GM18909 (cell line): ENCODE data around the gene ZNRF3.
"Not testable (repeated sequence)": the region's sequence is repeated elsewhere in the genome, so short reads cannot be mapped to it uniquely, and the experiment has no call there.

Source experiments
- ATAC-seq: cut with Tn5 transposase; IDR thresholded peaks from one replicate; pipeline ENCODE4 v1.9.1; 2021; ENCODE audit warnings: mild to moderate bottlenecking; ENCODE audit not compliant: unreplicated experiment, poor library complexity

Gene ZNRF3

GRCh38 chr22:28883917-28884746 is 760 bp downstream of the ZNRF3 start:
- ATAC-seq, result peak; percentile 38

GRCh38 chr22:28884747-28885350 is 1.5 kb downstream of the ZNRF3 start:
- ATAC-seq, result no peak

- ATAC-seq, result no peak
Observed at GRCh38 chr22:28885939-28886338, 2.6 kb downstream of the ZNRF3 start.

- ATAC-seq, result not testable (repeated sequence)
Observed at GRCh38 chr22:28886679-28887078, 3.3 kb downstream of the ZNRF3 start.

GRCh38 chr22:28887725-28888459 is 4.5 kb downstream of the ZNRF3 start:
- no peak for ATAC-seq

DNA sequence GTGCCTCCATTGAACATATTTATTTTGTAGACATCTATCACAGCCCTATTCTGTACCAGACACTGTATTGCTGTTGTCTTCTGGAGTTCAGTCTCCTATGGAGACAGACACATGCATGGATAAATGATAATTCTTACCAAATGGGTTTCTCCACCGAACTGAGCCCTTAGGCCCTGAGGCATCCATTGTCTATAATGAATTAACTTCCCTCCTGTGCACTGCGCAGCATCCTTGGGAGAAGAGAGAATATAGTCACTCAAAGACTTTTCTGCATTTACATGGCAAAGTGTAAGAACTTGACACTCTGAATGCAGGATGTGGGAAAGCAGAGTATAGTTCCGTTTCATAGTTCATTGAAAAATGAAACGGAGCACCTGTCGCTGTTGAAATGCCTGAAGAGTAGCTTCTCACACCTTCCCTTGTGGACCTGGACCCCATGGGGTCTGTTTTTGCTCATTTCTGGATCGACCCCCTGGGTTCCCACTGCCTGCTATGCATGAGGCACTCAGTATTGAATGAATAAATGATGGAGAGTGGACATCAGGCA is 6.2 kb downstream of the ZNRF3 start:
- ATAC-seq, result no peak

DNA sequence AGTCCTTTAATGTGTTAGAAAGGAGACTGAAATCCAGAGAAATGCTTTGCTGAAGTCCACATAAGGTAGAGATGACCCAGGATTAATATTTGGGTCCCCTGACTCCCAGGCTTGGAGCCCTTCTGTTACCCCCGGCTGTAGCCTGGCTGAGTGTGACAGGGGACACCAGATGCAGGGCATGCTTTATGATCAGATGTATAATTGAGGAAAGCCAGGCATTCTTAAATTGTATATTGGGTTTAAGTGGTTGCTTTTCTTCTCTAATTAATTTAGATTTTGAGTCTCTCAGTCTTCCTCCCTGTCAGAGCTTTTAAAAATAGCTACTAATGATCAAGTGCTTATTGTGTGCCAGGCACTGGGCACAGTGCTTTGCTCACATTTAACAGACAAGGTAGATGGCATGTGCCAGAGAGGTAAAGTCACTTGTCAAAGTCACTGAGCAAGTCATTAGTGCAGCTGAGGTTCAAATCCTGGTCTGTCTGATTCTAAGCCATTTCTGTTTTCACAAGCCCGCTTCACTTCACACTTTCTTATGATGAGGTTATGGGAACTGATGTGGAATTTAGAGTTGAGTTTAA is 7.9 kb downstream of the ZNRF3 start:
- no peak for ATAC-seq

GRCh38 chr22:28892175-28892731 is 8.9 kb downstream of the ZNRF3 start:
- ATAC-seq, result no peak

- ATAC-seq, result no peak
Observed at GRCh38 chr22:28893810-28894209, 10.4 kb downstream of the ZNRF3 start.

- ATAC-seq, result no peak
Observed at GRCh38 chr22:28894334-28894733, 11.0 kb downstream of the ZNRF3 start.

GRCh38 chr22:28894807-28895206 is 11.4 kb downstream of the ZNRF3 start:
- ATAC-seq, result no peak

GRCh38 chr22:28896611-28897010 is 13.2 kb downstream of the ZNRF3 start:
- ATAC-seq, result no peak

GRCh38 chr22:28898233-28898629 is 14.9 kb downstream of the ZNRF3 start:
- no peak for ATAC-seq

DNA sequence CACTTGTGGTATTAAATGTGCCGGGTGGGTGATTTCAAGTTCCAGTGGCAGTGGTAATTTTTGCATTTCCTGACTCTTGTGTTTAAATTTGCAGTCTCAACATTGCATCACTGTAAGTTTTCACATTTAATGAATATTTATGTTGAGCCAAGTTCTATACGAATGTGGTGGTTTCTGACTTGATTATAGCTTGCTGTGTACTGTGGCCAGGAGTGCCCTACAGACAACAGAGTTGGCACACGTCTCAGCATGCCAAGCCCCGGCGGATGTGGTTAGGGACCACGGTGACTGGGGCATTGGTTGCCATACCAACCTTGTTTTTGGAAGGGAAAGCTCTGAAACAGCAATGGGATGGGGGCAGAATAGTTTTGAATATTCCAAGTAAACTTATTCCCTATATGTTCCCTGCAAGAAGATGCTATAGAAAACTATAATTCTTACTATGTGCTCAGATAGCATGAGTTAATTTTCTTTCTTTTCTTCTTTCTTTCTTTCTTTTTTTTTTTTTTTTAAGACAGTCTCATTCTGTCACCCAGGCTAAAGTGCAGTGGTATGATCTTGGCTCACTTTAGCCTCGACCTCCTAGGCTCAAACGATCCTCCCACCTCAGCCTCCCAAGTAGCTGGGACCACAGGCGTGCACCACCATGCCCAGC is 16.0 kb downstream of the ZNRF3 start:
- ATAC-seq, result no peak

DNA sequence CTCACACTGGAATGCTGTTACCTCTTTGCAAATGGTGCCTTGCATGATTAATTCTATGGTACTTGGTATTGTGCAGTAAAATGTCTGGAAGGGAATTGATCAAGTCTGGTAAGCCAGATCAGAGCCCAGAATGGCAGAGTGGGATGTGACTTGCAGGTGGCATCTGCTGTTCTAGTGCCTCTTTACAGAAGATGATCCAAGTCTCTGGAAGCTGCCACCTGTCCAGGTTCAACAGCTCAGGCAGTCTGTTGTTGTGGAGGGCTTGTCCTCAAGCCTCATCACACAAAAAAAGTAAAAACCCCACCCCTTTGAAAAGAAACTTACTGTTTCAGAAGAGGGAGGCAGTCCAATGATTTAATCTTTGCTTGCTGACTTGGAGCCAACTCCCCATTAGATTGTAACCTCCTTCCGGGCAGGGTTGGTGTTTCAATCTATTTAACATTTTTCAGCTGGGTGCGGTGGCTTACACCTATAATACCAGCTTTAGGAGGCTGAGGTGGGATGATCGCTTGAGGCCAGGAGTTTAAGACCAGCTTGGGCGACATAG is 17.1 kb downstream of the ZNRF3 start:
- no peak for ATAC-seq

- ATAC-seq, result no peak
Observed at GRCh38 chr22:28902490-28902889, 19.1 kb downstream of the ZNRF3 start.

- no peak for ATAC-seq
Observed at GRCh38 chr22:28903080-28903479, 19.7 kb downstream of the ZNRF3 start.

GRCh38 chr22:28903729-28904128 is 20.4 kb downstream of the ZNRF3 start:
- ATAC-seq, result no peak

DNA sequence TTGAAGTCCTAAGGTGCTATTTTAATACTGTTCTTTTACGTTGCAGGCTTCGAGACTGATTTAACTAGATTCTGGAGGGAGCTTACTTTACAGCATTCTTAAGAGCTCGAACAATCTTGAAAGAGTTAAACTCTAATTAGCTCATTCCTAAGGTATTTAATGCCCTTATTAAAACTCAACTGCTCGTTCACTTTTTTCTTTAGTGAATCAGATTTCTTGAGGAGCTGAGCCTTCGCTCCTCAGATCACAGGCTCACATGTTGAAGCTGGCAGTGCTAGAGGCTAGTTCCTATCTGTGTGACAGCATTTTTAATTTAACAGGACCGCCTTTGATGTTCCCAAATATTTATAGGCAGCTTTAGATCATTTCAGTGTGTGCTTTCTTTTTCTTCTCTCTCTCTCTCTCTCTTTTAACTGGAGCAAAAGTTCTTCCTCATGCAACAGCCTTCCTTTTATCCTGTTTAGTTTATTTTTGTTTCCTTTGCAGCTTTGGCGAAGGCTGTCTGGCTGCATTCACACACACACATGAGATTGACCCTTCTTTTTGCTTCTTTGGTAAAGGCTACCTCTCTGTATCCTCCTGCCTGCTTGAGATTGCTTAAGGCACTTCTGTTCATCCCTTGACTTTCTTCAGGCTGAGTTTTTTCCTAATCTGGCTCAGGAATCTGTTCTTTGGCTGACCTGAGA is 21.0 kb downstream of the ZNRF3 start:
- ATAC-seq, result no peak
